Measurements from ENCODE around the gene S100A2.
"Not testable (repeated sequence)": the region's sequence is repeated elsewhere in the genome, so short reads cannot be mapped to it uniquely, and the experiment has no call there.

Gene S100A2

GRCh38 chr1:153587314-153587713, 21.7 kb upstream of the S100A2 start:
- no peak for TF ChIP-seq ZFX (IDR thresholded peaks at IDR 0.05)
- TF ChIP-seq, protein P1, sequence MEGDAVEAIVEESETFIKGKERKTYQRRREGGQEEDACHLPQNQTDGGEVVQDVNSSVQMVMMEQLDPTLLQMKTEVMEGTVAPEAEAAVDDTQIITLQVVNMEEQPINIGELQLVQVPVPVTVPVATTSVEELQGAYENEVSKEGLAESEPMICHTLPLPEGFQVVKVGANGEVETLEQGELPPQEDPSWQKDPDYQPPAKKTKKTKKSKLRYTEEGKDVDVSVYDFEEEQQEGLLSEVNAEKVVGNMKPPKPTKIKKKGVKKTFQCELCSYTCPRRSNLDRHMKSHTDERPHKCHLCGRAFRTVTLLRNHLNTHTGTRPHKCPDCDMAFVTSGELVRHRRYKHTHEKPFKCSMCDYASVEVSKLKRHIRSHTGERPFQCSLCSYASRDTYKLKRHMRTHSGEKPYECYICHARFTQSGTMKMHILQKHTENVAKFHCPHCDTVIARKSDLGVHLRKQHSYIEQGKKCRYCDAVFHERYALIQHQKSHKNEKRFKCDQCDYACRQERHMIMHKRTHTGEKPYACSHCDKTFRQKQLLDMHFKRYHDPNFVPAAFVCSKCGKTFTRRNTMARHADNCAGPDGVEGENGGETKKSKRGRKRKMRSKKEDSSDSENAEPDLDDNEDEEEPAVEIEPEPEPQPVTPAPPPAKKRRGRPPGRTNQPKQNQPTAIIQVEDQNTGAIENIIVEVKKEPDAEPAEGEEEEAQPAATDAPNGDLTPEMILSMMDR (conservative IDR thresholded peaks at IDR 0.05) = no peak
- no peak overlapping the region for H3K27ac ChIP-seq

DNA sequence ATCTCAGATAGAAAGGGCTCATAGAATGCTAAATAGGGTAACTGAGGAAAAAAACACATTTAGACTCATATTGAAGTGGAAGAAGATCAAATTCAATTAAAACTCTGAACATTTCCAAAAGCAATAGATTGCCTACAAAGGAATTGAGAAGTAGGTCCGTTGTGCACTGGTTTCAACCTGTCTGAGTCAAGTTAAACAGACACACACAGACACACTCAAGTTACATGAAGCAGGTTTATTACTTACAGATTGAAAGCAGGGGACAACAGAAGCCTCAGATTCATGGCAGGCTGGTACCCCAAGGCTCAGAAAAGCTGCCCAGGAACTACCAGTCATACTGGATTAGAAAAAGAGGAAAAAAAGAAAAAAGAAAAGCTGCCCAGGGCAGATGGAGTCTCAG, 20.7 kb upstream of the S100A2 start:
- TF ChIP-seq, protein P1 (conservative IDR thresholded peaks at IDR 0.05) = no peak
- TF ChIP-seq ZFX (IDR thresholded peaks at IDR 0.05) = no peak

GRCh38 chr1:153585006-153585405, 19.4 kb upstream of the S100A2 start:
- H3K27ac ChIP-seq = no peak overlapping the region
- no peak for TF ChIP-seq ZFX (IDR thresholded peaks at IDR 0.05)

More for the DNA sequence above, 20.7 kb upstream of the S100A2 start:
- no peak overlapping the region for H3K27ac ChIP-seq

- TF ChIP-seq, protein P1 (conservative IDR thresholded peaks at IDR 0.05) = no peak
- no peak for TF ChIP-seq ZFX (IDR thresholded peaks at IDR 0.05)
- H3K27ac ChIP-seq = no peak overlapping the region
These were observed 18.3 kb upstream of the S100A2 start for GRCh38 chr1:153583976-153584375.

DNA sequence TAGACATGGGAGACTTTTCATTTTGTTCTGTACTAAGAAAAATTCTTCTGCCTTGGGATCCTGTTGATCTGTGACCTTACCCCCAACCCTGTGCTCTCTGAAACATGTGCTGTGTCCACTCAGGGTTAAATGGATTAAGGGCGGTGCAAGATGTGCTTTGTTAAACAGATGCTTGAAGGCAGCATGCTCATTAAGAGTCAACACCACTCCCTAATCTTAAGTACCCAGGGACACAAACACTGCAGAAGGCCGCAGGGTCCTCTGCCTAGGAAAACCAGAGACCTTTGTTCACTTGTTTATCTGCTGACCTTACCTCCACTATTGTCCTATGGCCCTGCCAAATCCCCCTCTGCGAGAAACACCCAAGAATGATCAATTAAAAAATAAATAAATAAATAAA, 17.9 kb upstream of the S100A2 start:
- not testable (repeated sequence) for H3K27ac ChIP-seq

DNA sequence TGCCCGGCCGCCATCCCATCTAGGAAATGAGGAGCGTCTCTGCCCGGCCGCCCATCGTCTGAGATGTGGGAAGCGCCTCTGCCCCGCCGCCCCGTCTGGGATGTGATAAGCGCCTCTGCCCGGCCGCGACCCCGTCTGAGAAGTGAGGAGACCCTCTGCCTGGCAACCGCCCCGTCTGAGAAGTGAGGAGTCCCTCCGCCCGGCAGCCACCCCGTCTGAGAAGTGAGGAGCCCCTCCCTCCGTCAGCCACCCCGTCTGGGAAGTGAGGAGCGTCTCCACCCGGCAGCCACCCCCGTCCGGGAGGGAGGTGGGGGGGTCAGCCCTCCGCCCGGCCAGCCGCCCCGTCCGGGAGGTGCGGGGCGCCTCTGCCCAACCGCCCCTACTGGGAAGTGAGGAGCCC, 17.2 kb upstream of the S100A2 start:
- H3K27ac ChIP-seq = not testable (repeated sequence)

DNA sequence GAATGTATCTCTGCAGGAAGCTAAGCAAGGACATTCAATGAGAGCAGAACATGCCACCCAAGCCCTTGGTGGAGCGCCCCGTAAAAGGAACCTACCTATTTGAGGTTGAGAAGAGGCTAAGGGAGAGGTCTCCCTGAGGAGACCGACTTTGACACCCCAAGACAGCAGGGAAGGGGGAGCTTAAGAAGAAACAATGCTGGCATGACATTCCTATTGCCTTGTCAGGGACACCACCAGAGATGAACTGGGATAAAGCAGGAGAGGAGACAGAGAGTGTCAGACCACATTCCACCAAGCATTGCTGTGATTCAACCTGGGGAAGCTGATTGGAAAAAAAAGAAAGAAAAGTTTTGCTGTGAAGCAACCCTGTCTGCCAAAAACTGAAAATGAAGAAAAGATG, 13.3 kb upstream of the S100A2 start:
- no peak for TF ChIP-seq ZFX (IDR thresholded peaks at IDR 0.05)
- TF ChIP-seq, protein P1 (conservative IDR thresholded peaks at IDR 0.05) = no peak
- no peak overlapping the region for H3K27ac ChIP-seq

GRCh38 chr1:153578490-153578889, 12.8 kb upstream of the S100A2 start:
- no peak for TF ChIP-seq ZFX (IDR thresholded peaks at IDR 0.05)
- TF ChIP-seq, protein P1 (conservative IDR thresholded peaks at IDR 0.05) = no peak
- H3K27ac ChIP-seq = no peak overlapping the region

- no peak overlapping the region for H3K27ac ChIP-seq
- no peak for TF ChIP-seq ZFX (IDR thresholded peaks at IDR 0.05)
- TF ChIP-seq, protein P1 (conservative IDR thresholded peaks at IDR 0.05) = no peak
These were observed 12.0 kb upstream of the S100A2 start for GRCh38 chr1:153577624-153578051.
